ENCODE results near the gene PARP12.

Gene PARP12

DNA sequence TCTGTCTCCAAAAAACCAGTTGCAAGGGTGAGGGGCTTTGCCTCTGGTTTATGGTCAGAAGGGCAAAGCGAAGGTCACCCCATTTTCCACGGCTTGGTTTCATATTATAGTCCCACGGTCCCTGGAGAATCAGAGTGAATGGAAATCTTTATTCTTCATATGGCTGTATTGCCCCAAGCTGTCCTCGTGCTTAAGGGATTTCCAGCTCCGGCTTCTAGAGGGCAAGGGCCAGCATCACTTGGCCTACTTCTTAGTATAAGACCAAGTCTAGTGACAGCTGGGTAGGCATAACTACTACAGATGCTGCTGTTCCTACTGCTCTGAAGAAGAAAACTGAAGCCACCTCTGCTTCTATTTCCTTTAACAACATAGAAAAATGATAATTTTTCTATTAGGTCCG, 63.2 kb downstream of the PARP12 start:
- DNase-seq (ENCODE audit: extremely low read depth, low read depth), result no peak
- TF ChIP-seq, protein P1, sequence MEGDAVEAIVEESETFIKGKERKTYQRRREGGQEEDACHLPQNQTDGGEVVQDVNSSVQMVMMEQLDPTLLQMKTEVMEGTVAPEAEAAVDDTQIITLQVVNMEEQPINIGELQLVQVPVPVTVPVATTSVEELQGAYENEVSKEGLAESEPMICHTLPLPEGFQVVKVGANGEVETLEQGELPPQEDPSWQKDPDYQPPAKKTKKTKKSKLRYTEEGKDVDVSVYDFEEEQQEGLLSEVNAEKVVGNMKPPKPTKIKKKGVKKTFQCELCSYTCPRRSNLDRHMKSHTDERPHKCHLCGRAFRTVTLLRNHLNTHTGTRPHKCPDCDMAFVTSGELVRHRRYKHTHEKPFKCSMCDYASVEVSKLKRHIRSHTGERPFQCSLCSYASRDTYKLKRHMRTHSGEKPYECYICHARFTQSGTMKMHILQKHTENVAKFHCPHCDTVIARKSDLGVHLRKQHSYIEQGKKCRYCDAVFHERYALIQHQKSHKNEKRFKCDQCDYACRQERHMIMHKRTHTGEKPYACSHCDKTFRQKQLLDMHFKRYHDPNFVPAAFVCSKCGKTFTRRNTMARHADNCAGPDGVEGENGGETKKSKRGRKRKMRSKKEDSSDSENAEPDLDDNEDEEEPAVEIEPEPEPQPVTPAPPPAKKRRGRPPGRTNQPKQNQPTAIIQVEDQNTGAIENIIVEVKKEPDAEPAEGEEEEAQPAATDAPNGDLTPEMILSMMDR (IDR thresholded peaks at IDR 0.05; ENCODE audit: low read depth, low read length), result no peak

GRCh38 chr7:139998572-139998971, 64.2 kb downstream of the PARP12 start:
- DNase-seq (ENCODE audit: extremely low read depth, low read depth), result no peak
- TF ChIP-seq, protein P1 (IDR thresholded peaks at IDR 0.05; ENCODE audit: low read depth, low read length), result no peak

GRCh38 chr7:139995017-139995915, 67.5 kb downstream of the PARP12 start:
- TF ChIP-seq, protein P1 (IDR thresholded peaks at IDR 0.05; ENCODE audit: low read depth, low read length), result no peak
- no peak for DNase-seq (ENCODE audit: extremely low read depth, low read depth)

DNA sequence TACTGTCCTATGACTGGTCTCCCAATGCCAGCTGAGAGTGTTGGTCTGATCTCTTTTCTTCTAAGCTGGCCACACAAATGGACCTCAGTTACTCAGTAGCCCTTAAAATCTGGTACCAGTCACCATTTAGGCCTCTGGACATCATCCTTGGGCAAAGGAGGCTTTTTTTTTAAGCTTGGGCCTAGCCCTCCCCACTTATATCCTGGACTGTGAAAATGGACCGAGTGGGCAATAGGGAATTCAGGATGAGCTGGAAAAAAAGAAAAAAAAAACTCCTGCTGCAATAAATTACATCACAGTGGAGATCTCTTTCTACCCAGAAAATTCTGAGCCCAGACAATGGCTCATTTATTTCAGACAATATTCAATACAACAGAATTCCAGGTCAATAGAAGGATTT, 68.4 kb downstream of the PARP12 start:
- no peak for DNase-seq (ENCODE audit: extremely low read depth, low read depth)
- TF ChIP-seq, protein P1 (IDR thresholded peaks at IDR 0.05; ENCODE audit: low read depth, low read length), result no peak

GRCh38 chr7:139993592-139993991, 69.2 kb downstream of the PARP12 start:
- no peak for DNase-seq (ENCODE audit: extremely low read depth, low read depth)
- TF ChIP-seq, protein P1 (IDR thresholded peaks at IDR 0.05; ENCODE audit: low read depth, low read length), result no peak

DNA sequence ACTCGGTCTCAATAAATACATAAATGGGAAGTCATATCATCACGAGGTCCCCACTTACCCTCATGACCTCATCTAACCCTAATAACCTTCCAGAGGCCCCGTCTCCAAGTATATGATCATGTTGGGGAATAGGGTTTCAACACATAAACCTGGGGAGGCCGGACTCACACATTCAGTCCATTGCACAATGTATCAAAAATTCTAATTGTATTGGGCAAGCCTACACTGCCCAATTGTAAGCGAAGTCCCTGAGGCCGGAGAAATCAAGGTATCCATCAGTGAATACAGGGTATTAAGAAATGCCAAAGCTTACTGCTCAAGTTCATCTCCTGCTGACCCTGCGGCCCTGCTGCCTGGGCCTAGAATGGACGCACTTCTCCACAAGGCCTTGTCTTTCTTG, 69.6 kb downstream of the PARP12 start:
- DNase-seq (ENCODE audit: extremely low read depth, low read depth), result no peak
- TF ChIP-seq, protein P1 (IDR thresholded peaks at IDR 0.05; ENCODE audit: low read depth, low read length), result no peak

DNA sequence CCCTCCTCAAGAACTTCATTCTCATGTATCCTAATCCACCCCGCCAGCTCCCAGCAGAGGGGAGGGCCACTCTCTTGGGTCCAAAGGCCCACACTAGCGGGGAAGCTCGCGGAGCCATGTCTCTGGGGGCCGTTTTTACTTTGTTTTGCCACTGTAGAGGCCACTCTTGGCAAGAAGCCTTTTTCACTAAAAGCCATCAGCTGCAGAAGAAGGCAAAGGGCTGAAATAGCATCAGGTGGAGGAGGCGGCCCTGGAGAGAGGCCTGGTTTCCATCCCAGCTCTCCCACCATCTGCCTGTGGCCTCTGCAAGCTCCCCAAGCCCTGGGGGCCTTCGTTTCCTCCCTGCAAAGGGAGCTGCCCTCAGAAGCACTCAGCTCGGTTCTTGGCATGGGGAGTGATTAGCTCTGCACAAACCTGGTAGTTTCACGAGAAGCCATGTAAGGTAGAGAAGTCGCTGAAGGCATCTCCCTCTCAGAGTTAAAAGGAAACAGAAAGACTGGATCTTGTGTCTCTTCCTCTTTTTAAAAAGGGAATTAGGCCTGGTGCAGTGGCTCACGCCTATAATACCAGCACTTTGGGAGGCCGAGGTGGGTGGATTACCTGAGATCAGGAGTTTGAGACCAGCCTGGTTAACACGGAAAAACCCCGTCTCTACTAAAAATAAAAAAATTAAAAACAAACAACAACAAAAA, 70.3 kb downstream of the PARP12 start:
- DNase-seq (ENCODE audit: extremely low read depth, low read depth), result no peak
- TF ChIP-seq, protein P1 (IDR thresholded peaks at IDR 0.05; ENCODE audit: low read depth, low read length), result no peak

All from AG09319 (cell line).